Effector CD8-positive, alpha-beta T cell (primary cell): ENCODE results near the gene TNFRSF14.
"Not testable (repeated sequence)": the region's sequence is repeated elsewhere in the genome, so short reads cannot be mapped to it uniquely, and the experiment has no call there.

Experiments used
- DNase-seq: peaks from one replicate; lab custom pipeline; 2025; lab: John Stamatoyannopoulos, UW

TNFRSF14 gene

DNA sequence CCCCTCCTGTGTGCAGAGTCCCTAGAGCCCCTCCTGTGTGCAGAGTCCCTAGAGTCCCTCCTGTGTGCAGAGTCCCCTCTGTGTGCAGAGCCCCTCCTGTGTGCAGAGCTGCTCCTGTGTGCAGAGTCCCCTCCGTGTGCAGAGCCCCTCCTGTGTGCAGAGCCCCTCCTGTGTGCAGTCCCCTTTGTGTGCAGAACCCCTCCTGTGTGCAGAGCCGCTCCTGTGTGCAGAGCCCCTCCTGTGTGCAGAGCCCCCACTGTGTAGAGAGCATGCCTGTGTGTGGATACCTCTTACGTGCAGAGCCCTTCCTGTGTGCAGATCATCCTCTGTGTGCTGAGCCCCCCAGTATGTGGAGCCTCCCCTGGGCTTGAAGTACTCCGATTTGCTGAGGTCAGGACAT, 17.8 kb upstream of the TNFRSF14 start:
- DNase-seq, result no peak

DNA sequence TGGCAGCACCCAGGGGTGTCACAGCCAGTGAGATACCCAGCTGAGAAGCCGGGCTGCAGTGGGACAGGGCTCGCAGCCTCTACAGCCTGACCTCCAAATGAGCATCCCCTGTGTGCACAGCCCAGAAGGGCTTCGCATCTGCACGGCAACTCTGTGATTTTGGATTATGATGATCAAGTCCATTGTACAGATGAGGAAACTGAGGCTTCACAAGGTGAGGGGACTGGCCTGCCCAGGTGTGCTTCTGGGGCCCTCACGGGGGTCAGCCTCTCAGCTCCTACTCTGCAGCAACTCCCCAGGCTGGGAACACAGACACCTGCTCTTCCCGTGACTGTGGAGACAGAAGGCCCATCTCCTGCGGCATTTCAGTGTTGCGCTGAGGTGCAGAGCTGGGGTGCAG, 17.3 kb upstream of the TNFRSF14 start:
- no peak for DNase-seq

DNA sequence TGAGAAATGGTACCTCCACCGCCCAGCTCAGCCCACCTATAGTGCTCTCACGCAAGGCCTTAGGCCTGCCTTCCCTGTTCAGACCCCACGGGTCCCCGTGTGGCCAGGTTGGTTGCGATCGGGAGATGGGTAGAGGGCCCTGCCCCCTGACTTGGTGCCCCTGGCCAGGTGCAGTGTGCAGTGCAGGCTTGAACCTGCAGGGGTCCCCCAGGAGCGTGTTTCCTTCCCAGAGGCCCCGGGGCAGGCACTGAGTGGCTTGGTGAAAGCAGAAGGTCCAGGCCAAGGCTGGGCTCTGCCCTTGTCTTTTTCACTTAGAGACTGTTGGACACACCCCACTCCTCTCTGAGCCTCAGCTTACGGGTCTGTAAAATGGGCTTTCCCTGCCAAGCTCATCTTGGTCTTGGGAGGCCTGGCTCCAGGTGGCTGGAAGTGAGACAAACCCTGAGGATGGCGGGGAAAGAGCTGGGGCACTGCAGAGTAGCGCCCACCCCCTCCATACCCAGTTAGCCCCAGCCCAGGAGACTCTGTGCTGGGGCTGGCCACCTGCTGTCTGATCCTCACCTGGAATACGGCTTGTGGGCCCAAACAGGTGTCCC, 16.8 kb upstream of the TNFRSF14 start:
- no peak for DNase-seq

DNA sequence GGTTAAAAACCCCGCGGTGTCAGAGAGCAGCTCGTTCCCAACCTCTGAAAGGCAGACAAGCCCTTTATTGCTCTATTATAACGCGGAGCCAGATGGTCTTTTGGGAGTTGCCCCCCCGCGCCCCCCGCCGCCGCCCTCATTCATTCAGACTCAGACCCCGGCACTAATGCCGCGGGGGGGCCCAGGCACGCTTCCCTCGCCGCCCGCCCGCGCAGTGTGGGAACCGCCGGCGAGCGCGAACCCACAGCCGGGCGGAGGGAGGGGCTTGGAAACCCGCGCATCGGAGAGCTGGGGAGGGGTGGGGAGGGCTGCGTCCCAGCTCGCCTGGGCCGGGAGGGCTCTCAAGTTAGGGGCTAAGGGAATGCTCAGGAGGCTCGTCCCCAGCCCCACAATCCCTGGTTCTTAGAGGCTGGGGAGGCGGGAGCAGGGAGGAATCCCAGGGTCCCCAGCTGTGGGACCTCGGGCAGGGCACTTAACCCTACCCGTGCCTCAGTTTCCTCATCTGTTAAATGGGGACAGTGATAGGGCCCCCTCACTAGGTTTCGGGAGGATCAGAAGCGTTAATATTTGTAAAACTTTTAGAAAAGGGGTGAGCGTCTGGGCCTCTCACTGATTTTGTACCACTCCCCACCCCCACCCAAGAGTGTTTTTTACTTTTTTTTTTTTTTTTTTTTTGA, 15.2 kb upstream of the TNFRSF14 start:
- no peak for DNase-seq

DNA sequence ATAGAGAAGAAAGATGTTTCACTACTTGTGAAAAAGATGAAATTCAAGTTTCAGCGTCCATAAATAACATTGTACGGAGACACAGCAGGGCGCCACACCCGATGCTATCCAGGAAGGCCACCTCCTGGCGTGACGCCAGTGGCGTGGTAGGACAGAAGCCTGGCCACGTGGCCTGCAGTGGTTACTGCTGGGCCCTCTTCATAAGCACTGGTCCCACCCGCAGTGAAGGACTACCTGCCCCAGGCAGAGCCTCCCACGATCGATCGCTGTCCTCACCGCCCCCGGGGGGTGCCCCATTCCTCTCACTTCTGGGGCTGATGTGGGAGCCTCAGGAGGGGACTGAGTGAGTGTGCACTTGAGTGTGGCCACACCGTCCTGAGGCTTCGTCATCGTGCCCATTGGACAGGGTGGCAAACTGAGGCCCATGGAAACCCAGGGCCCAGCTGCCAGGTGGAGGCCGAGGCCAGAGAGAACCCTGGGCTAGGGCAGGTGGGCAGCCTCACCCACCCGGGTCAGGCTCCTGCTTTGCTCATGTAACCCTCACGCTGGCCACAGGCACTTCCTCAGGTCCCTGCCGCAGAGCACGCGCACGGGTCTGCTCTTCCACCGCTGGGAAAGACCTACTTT, 14.4 kb upstream of the TNFRSF14 start:
- no peak for DNase-seq

DNA sequence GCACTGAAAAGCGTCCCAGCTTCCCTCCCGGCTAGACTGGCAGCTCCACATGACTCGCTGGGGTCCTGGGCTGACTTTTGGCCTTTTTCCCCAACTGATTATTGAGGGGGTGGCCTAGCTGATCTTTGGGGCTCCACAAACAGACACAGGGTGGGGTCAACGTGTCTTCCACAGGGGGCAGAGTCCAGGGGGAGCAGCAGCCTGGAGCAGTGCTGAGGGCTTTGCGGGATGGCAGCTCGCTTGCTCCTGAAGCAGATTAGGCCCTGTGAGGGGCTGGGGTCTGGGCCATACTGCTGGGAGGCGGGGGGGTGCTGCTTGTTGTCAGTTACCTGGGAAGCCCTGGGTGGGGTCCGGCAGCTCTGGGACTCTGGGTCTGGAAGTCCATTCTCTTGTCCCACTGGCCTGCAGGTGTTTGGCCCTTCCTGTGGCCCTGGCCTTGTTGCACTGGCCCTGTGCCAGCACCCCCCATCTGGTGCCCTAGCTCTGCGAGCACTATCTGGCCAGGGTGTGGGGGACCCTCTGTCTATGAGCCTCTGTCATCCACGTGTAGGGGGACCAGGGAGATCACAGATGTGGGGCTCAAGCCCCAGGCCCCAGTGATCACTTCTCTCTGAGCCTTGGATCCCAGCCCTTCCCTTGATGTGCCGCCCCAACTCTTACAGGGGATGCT, 13.8 kb upstream of the TNFRSF14 start:
- DNase-seq, result no peak

DNA sequence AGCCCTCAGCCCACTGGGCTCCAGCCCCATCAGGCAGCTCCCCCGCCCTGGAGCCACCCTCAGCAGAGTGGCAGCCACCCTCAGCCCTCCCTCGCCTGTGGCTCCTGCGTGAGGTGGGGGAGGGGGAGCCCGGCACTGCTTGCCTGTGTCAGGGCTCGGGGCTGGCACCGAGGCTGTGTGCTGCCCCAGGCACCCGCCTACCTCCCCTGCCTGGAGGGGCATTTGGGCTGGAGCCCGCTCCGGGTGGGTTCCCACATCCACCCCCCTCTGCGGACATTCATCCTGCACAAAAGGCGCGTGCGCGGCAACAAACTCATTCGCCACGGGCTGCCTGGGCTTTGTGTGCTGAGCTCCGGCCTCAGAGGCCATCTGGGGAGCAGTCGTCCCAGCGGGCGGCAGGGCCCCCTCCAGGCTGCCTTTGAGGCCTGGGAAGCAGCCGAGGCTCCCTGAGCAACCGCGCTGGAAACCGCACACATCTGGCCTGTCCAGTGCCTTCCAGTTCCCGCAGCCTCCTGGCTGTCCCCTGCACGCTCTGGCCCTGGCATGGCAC, 12.6 kb upstream of the TNFRSF14 start:
- peak; percentile 48 for DNase-seq

DNA sequence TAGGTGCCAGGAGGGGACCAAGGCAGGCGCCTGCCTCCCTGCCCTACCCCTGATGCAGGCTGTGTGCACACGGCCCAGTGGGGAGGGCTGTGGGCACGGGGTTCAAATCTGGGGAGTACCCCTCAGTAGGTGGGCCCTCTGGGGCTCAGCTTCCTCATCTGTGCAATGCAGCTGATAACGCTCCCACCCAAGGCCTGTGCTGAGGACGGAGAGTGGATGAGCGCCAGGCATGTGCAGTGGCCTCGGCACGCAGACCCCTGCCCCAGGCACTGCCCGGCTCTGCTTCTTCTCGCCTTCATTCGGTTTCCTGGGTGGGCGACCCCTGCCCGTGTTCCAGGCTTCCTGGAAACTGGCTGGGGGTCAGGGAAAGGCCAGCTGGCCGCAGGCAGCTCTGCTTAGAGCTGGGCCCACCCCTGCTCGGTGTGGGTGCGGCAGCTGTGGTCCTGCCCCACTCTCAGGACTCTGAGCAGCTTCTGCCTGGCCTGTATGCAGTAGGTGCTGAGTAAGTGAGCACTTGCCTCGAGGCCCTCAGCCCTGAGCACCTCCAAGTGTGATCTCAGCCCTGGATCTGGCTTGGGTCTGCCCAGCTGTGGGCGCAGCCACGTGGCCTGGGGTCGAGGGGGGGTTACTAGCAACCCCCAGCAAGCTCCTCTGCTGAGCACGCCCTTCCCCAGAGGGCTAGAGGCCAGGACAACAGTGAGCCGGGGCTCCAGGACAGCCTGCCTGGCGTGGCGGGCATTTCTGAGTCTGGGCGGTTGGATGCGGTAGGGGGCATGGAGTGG, 11.9 kb upstream of the TNFRSF14 start:
- no peak for DNase-seq

DNA sequence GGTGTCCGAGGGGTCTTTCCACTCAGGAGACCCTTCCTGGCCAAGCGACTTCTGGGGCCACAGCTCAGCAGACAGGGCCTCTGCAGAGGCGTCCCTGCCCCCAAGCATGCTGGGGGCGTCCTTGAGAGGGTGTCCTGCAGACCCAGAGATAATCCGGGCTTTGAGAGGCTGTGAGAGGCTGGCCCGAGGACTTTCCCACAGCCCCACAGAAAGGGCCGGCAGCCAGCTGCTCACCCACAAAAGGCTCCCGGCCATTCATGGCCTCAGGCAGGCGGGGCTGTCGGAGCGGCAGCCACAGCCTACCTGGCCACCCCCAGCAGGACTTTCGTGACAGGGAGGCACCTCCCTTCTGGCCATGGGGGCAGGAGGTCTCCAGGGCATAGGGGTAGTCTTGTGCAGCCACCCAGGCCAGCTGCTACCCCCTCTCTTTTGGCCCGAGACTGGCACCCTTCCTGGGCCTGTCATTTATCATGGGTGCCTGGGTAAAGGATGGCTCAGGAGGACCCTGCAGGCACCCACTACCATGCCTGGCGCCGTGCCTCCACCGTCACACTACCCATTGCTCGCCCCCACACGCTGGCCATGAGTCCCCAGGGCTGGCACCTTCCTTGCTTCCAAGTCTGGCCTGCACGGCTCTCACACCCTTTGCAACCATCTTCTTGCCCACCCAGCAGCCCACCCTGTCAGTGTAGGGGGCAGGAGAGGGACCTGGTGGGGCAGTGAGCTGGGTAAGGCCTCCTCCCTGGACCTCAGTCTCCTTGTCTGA, 11.1 kb upstream of the TNFRSF14 start:
- DNase-seq, result no peak

DNA sequence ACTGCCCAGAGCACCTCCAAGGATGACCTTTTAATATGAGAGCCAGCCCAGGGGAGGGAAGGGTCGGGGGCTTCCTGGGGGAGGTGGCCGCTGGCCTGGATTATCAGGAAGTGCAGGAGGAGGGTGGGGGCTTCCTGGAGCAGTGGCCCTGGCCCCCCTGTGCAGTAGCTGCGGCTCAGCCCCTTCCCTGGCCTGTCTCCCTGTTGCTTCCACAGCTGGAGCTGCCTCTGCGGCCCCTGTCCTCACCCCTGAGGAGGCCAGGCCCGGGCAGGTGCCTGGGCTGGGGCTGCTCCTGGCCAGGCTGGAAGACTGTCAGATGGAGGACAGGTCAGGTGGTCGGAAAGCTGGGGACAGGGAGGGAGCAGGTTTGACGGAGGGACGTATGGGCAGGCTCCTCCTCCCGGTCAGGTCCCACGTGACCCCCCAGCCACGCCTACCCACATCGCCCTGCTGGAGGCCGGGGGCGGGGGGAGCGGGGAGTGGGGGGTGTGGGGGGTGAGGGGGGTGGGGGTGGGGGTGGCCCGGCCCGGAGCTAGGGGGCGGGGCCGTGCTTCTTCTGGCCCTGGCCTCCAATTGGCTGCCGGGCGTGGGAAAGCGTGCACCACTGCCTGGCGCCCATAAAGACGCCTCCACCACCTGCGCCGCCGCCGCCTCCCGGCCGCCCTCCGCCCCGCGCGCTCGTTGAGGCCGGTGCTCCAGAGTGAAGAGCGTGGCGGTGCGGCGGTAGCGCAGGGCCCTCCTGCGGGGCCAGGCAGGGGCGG, 10.2 kb upstream of the TNFRSF14 start:
- peak; percentile 86 for DNase-seq

DNA sequence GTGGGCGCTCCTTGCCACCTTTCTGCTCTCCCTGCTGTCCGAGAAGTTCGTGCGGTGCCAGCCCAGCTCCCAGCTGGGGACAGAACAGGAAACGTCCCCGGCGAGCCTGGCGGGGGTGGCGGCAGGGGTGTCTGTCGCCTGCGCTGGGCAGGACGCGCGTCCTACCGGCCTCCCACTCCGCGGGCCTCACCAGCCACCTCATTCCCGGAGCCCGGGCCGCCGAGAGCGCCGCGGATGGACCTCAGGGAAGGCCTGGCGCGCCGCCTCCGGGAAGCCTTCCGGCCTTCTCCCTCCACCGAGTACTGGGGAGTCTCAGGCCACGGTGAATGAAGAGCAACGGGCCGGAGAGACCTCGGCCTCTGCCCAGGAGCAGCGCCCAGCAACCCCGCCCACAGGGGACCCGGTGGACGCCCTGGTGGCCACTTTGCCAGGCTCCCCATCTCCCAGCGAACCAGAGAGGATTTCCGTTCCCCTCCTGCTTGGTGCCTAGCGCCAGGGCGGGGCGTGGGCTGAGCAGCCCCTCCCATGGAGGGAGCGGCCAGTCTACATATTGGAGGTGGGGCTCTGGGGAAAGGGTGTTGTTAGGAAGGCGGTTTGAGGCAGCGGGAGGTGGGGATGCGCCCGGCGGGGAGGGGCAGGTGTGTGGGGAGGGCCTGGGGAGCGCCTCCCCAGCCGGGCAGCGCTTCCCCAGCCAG, 9.5 kb upstream of the TNFRSF14 start:
- peak; percentile 75 for DNase-seq

DNA sequence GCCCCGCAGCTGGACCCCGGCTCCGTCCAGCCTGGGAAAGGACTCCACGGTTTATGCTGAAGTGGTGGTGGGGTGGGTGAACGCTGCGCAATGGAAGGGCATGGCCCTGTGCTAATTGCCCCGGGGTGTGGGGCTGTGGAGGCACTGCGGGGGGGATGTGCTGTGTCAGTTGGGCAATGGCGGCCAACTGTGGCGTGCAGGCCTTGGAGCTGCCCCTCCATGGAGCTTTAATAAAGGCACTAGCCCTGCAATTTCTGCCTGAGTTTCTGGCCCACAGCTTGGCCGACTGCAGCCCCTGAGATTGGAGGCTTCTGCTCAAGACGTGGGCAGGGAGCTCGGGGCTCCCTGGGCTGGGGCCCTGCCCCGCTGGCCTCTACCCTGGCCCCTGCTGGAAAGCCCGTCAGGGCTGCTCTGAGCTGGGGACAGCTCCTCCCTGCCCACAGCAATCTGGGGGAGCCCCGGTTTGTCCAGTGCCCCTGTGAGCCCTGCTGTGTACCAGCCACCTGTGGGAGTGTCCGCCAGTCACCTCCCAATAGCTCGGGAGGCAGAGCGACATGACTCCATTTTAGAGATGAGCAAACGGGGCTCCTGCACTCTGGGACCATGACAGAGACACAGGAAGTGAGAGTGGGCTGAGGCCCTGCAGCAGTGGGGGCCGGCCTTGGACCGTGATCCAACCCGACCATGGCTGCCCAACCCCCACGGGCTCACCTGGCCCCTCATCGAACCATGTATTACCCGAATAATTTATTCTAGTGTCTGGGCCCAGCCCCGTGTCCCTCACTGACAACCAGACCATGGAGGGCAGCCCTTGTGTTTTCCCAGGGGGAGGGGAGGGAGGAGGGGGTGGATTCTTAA, 8.7 kb upstream of the TNFRSF14 start:
- no peak for DNase-seq

DNA sequence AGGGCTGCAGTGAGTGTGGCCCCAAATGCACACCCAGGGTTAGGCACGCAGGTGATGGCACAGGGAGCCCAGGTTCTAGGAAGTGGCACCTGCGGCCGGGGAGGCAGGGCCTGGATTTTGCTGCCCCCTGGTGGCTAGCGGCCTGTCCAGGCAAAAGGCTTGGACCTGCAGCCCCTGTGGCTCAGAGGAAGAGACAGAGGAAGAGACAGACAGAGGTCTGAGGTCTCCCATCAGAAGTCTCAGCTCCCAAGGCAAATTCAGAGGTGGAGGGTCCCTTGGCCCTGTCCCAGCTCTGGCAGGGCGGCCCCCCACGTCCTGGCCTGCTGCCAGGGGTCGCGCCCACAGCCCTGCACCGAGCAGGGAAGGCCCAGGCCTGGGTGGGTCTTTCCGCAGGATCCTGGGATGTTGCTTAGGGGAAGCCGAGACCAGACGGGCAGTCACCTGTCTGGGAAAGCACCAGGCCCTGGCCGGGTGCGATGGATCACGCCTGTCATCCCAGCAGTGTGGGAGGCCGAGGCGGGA, 8.0 kb upstream of the TNFRSF14 start:
- peak; percentile 60 for DNase-seq

DNA sequence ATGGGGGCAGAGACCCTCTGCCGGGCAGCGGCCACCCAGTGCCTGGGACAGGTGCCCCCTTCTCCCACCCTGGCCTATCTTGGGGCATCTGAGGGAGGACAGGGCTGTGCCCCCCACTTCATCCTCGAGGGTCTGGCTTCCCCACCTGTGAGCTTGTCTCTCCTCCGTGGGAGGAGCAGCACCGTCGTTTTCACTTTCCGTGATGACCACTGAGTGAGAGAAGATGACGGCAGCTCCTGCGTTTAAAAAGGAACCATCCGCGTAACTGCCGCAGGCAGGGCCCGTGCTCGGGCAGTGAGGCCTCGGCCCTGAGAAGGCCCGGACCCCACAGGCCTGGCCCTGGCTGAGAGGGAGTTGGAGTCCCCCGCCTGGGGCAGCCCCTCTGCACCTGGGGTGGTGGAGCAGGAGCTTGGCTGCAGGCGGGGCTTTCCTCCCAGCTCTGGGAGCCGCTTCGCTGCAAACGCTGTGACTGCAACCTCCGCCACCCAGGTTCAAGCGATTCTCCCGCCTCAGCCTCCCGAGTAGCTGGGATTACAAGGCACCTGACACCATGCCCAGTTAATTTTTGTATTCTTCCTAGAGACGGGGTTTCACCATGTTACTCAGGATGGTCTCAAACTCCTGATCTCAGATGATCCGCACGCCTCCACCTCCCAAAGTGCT, 6.7 kb upstream of the TNFRSF14 start:
- not testable (repeated sequence) for DNase-seq

DNA sequence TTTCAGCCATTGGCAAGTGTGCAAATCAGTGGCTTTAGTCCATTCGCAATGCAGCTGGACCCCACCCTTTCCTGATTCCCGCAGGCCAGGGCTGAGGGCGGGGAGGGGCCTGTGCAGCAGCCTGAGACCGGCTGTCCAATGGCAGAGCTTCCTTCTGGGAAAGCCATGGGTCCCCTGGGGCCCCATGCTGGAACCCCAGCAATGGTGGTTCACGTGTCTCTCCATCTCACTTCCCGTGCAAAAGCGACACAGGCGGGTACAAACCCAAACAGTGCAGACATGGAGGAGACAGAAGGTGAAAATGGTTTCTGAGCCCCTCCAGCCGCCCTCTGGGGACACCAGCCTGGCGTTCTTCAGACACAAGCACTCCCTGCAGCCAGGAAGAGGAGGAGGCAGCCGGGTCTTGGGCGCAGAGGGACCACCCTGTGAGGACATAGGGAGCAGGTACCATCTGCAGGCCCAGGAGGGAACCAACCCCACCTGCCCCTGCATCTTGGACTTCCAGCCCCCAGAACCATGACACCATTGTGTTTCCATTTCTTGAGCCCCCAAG, 5.8 kb upstream of the TNFRSF14 start:
- not testable (repeated sequence) for DNase-seq

DNA sequence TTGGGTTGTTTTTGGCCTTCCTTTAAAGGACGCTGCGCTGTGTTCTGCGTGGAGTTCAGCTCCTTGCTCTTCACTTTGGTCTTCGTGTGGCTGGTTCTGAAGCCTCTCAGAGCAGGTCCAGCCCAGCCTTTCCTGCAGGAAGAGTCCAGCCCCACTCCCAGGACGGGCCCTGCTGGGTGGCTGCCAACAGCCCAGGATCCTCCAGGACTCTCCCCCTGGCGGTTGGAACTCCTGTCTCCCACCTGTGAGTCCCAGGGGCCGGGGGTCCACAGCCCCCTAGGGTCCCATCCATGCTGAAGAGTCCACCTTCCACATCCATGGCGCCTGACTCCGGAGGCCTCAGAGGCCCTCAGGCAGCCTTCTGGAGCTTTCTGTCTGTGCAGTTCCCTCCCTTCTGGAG, 4.6 kb upstream of the TNFRSF14 start:
- DNase-seq, result not testable (repeated sequence)

DNA sequence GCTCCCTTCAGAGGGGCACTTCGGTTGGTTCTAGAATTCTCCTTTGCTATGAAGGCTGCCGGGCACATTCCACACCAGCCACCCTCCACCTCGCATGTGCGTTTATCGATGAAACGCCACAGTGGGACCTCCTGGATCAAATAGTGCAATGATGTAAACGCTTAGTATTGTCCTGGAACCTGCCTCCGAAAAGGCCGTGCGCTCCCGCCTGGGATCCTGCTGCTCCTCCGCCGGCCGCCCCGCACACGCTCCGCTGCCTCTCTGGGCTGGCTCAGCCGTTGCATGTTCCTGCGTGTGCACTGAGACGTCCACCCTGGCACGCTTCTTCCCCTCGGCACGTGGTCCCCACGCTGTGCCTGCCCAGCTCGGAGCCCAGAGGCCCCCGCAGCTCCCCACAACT, 4.0 kb upstream of the TNFRSF14 start:
- no peak for DNase-seq

DNA sequence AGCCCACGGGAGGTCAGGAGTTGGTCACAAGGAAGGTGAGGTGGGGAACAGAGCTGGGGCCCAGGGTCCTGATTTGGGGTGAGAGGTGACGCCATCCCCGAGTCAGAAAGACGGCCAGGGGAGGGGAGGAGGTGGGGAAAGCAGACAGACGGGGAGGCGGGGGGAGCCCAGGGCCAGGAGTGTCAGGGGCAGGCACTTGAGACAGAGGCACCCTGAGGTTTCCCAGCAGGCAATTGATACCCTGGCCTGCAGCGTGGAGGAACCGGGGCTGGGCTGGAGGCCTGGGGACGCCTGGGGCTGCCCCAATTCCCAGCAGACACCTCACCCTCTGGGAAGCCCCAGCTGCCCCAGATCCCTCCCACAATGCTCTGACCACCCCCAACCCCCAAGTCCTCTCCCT, 3.1 kb upstream of the TNFRSF14 start:
- not testable (repeated sequence) for DNase-seq
